Type B pancreatic cell (in vitro differentiated cells): ENCODE results near the gene PRRT1B. TPM values are rescaled to one million over a fixed set of nuclear protein-coding genes. Genes with fewer than 3 reads are reported as not detected.
A peak's percentile ranks its signal among the peaks of the same experiment; 100 is the strongest.

Experiments used
- DNase-seq: peaks from one replicate; pipeline ENCODE4 v3.0.0; 2021; ENCODE audit warnings: mixed read lengths; ENCODE audit not compliant: unreplicated experiment; ENCODE audit errors: extremely low spot score
- H3K27ac Mint-ChIP-seq: 2 replicates; pipeline ENCODE4 v1.8.0; 2021; ENCODE audit warnings: mild to moderate bottlenecking, mixed read lengths
- H3K27me3 Mint-ChIP-seq: 2 replicates; pipeline ENCODE4 v1.8.0; 2021; ENCODE audit warnings: mixed read lengths
- H3K36me3 Mint-ChIP-seq: 2 replicates; pipeline ENCODE4 v1.8.0; 2021; ENCODE audit warnings: mixed read lengths
- H3K4me1 Mint-ChIP-seq: one replicate; pipeline ENCODE4 v1.8.0; 2021; ENCODE audit warnings: mixed read lengths; ENCODE audit not compliant: unreplicated experiment
- H3K4me3 Mint-ChIP-seq: 2 replicates; pipeline ENCODE4 v1.8.0; 2021; ENCODE audit warnings: mild to moderate bottlenecking, mixed read lengths
- H3K9me3 Mint-ChIP-seq: 2 replicates; pipeline ENCODE4 v1.8.0; 2021; ENCODE audit warnings: mixed read lengths
- CTCF ChIP-seq: fragments of 200-600 bp; sonication (generic); conservative IDR thresholded peaks from 2 replicates; pipeline ENCODE4 v1.5.0; 2021; ENCODE audit warnings: antibody characterized with exemption, mild to moderate bottlenecking
- total RNA-seq: library from RNA; stranded (reverse); gene quantifications from 2 replicates; pipeline ENCODE4 v1.2.1, GENCODE V29; 2021; ENCODE audit warnings: low replicate concordance

PRRT1B gene
- total RNA-seq, 1 donor from 2014 or later: 3.0 TPM

DNA sequence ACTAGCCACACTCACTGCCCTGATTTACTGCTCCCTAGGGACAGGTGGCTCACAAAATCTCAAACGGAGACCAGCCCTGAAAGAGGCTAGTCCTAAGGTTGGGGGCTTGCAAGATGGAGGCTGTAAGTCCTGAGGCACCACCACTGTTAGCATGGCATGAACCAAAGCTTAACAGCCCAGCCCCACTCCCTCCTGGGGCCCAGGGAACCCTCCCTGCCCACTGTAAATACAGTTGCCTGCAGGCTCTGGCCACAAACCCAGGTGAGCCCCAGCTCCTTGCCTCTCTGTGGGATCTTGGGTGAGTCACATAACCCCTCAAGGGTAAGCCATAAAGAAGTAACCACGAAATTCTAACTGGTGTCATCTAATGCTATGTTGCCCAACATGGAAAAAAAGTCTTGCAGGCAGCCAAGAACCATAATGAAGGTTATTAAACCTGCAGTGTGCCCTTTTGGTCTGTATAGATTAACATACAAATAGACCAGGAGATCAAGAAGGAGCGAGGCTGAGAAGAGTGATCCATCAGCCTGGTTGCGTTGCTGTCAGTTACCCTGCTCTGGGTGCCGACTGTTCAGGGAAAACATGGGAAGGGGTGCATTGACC is 44.3 kb upstream of the PRRT1B start:
- TF ChIP-seq CTCF: no peak
- Mint-ChIP-seq H3K27me3 (no peaks in the 10 kb centered on the region), H3K9me3 (no peaks in the 10 kb centered on the region), H3K27ac (peak overlapping the region; percentile 75), H3K4me1 (peaks cover 19% of the 10 kb centered on the region), H3K36me3 (peaks cover 14% of the 10 kb centered on the region), H3K4me3 (peak overlapping the region; percentile 86)
- DNase-seq: no peak

GRCh38 chr9:131502781-131503625 is 42.3 kb upstream of the PRRT1B start, which contains the start of gene POMT1:
POMT1 (plus strand) TSS chr9:131502918; CDS start chr9:131504219, 1,301 bp downstream.
- Mint-ChIP-seq H3K27me3 (no peaks in the 10 kb centered on the region), H3K27ac (peak within 1 kb of the TSS; percentile 81), H3K9me3 (no peaks in the 10 kb centered on the region), H3K36me3 (peaks cover 20% of the 10 kb centered on the region), H3K4me1 (peaks cover 19% of the 10 kb centered on the region), H3K4me3 (peak within 1 kb of the TSS; percentile 97)
- DNase-seq: peak; percentile 91
- no peak for TF ChIP-seq CTCF

DNA sequence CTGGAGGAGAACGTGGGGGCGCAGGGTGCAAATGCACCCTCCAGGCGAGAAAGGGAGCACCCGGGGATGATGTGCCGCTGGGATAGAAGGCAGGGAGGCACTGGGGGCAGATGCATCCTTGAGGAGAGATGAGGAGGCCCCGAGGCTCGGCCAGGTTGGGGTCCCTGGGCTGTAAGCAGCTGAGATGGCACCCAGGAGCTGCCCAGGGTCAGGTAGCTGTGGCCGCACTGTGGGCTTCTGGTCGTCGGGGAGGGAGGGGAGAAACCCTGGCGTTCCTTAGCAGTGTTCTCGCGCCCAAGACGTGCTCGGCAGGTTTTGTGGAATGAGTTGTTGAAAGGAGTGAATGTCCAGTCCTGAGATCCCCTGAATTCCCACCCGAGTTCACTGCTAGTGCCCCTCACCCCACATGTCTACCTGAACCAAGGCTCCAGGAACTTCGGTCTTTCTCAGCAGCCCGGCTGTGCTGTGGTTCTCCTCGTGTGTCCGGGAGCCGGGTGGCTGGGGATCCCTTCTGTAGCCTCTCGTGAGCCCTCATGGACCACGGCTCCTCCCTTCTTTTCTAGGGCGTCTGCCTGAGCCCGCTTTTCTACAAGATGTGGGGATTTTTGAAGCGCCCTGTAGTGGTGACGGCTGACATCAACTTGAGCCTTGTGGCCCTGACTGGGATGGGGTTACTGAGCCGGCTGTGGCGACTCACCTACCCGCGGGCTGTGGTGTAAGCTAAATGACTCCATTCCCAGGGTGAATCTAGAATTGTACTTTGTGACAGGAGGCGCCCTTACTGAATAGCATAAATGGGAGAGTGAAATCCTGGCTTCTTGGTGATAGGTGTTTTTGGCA is 41.5 kb upstream of the PRRT1B start:
- Mint-ChIP-seq H3K36me3 (peaks cover 20% of the 10 kb centered on the region), H3K4me1 (peaks cover 19% of the 10 kb centered on the region), H3K27me3 (no peaks in the 10 kb centered on the region), H3K4me3 (peak overlapping the region; percentile 97), H3K27ac (peak overlapping the region; percentile 81), H3K9me3 (no peaks in the 10 kb centered on the region)
- DNase-seq: no peak
- no peak for TF ChIP-seq CTCF

GRCh38 chr9:131505012-131505411 is 40.3 kb upstream of the PRRT1B start:
- Mint-ChIP-seq H3K27ac (peak overlapping the region; percentile 18), H3K4me1 (peaks cover 19% of the 10 kb centered on the region), H3K9me3 (no peaks in the 10 kb centered on the region), H3K27me3 (no peaks in the 10 kb centered on the region), H3K36me3 (peaks cover 24% of the 10 kb centered on the region), H3K4me3 (peak overlapping the region; percentile 97)
- DNase-seq: no peak
- TF ChIP-seq CTCF: no peak

- Mint-ChIP-seq H3K27ac (no peak overlapping the region), H3K9me3 (no peaks in the 10 kb centered on the region), H3K4me1 (no peaks in the 10 kb centered on the region), H3K36me3 (peaks cover 6% of the 10 kb centered on the region), H3K27me3 (no peaks in the 10 kb centered on the region), H3K4me3 (no peak overlapping the region)
- no peak for DNase-seq
- no peak for TF ChIP-seq CTCF
These were observed 33.9 kb upstream of the PRRT1B start for GRCh38 chr9:131511416-131511815.
